Right renal cortex interstitium (tissue), 3 donors: ENCODE measurements around the gene AGPAT3. TPM values are rescaled to one million over a fixed set of nuclear protein-coding genes. Genes with fewer than 3 reads are reported as not detected.
"Not testable (repeated sequence)": the region's sequence is repeated elsewhere in the genome, so short reads cannot be mapped to it uniquely, and the experiment has no call there.

Source experiments
- DNase-seq, 3 donors: peaks; one replicate each; pipeline ENCODE4 v3.0.0-alpha.2; 2013; ENCODE audit warnings: low read depth in 3 of 3, low spot score in 2 of 3
- polyA plus RNA-seq, 3 donors: library from polyadenylated mRNA; unstranded; fragments of 120-200 nt; gene quantifications; one replicate each; pipeline ENCODE4 v1.2.1, GENCODE V29; 2013; ENCODE audit not compliant: insufficient read length in 3 of 3

The AGPAT3 gene
- polyA plus RNA-seq, 3 donors: 45.5 to 61.4 (median 52.8) TPM

DNA sequence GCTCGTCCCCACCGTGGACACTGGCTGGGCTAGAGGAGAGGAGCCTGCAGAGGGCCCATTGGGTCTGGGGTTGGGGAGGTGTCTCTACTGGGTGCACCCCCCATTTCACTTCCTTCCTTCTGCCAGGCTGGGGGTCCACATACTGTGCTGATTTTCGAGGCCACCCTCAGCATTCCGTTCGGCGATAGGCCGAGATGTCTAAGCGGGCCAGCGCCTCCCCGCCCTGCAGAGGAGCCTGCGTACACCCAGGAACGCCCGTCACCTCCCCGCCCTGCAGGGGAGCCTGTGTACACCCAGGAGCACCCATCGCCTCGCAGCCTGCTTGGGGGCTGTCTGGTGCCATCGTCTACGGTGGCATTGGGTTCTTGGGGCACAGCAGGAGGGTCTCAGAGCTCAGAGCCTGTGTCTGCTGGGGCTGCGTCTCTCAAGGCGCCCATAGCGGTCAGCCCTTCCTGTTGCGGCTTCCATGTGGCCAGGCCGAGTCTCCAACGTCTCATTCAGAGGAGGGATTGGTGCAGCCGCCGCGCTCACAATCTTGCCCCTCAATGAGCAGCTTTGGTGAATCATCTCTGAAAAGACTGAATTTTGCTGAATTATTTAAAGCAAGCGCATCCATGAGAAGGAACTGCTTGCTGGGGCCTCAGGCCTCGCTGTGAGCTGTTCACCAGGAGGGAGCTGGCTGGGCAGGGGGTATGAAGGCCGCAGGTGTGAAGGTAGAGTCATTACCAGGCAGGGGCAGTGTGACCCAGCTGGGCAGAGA lies 30.7 kb upstream of the AGPAT3 start:
- no peak for DNase-seq

DNA sequence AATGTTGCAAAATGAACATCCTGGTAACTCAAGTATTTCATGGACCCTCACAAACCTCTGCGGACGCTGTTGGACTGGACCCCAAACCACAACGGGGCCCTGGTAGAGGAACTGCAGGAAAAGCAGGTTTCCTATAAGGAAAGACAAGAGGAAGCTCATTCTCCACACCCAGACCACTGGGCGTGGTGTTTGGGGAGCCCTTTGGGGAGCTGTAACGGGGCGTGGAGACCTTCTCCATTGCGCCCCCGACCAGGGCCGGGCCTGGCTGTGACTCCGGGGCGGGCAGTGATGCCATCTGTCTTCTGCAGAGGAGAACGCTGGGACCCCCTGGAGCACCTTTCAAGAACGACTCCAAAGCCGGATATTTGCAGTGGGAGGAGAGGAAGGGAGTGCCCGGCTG lies 30.0 kb upstream of the AGPAT3 start:
- DNase-seq: no peak

DNA sequence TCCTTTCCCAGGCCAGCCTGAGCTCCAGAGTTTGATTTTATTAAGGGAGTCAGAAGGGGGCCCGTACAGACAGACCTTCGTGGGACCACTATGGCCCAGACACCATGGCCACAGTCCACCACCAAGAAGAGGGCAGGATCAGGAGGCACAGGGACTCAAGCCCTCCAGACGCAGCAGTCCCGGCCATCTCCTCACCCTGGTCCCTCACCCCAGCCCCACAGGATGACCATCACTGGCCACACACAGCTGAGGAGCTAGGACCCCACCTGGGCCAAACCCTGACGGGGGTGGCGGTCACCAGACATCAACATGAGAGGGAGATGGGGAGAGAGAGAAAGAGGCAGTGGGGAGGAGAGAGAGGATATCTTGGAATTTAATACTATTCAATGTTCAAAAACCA lies 29.2 kb upstream of the AGPAT3 start:
- DNase-seq: no peak

DNA sequence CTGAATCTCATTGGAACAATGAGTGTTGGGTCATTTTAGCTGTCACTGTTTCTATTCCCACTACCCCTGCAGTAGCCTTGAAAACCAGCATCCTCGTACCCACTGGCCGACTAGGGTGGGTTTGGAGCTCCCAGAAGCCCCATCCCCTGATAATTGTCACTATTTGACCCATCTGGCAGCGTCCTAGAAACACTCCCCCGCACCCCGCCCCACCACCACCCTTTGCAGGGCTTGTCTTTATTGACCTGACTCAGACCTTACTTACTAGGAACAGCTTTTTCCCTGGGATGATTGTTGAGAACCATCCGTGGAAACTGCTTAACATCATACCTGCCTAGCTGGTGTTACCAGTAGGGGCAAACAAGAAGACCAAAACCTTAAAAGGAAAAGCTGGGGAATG lies 28.4 kb upstream of the AGPAT3 start:
- no peak for DNase-seq

DNA sequence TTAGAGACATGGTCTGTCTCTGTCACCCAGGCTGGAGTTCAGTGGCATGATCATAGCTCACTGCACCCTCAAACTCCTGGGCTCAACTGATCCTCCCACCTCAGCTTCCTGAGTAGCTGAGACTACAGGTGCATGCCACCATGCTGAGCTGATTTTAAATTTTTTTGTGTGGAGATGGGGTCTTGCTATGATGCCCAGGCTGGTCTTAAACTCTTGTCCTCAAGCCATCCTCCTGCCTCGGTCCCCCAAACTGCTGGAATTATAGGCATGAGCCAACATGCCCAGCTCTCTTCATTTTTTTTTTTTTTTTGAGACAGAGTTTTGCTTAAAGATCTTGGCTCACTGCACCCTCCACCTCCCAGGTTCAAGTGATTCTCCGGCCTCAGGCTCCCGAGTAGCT lies 24.8 kb upstream of the AGPAT3 start:
- DNase-seq: no peak

DNA sequence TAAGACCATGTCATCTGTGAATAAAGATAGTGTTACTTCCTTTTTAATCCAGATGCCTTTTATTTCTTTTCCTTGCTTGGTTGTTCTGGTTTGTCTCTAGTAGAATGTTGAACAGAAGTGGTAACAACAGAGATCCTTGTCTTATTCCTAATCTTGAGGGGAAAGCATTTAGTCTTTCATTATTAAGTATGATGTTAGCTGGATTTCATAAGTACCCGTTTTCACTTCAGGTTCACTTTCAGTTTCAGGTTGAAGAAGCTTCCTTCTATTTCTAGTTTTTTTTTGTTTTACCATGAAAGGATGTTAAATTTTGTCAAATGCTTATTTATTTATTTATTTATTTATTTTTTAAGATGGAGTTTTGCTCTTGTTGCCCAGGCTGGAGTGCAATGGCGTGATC lies 22.3 kb upstream of the AGPAT3 start:
- DNase-seq: no peak

DNA sequence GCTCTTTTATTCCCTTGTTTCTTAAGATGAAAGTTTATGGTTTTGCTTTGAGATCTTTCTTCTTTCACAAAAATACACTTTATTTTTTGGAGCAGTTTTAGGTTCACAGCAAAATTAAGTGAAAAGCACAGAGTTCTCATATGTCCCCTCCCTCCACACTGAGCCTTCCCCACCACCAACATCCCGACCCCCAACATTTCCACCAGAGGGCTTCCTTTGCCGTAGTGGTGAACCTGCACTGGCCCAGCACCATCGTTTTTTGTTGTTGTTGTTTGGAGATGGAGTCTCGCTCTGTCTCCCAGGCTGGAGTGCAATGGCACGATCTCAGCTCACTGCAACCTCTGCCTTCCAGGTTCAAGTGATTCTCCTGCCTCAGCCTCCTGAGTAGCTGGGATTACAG lies 20.1 kb upstream of the AGPAT3 start:
- DNase-seq: not testable (repeated sequence)

DNA sequence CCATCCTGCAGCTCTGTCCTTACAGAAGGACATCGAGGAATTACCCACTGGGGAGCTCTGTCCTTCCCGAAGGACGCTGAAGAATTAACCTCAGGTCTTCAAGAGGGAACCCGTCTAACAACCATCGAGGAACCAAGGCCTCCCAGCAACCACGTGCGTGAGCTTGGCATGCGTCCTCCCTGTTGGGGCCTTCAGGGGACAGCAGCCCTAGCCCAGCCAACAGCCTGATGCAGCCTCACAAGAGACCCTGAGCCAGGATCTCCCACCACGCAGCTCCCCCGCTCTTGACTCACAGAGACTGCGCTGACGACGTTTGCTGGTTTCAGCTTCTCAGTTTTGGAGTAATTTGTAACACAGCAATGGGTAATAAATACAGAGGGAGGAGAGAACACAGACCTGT lies 19.6 kb upstream of the AGPAT3 start:
- no peak for DNase-seq

DNA sequence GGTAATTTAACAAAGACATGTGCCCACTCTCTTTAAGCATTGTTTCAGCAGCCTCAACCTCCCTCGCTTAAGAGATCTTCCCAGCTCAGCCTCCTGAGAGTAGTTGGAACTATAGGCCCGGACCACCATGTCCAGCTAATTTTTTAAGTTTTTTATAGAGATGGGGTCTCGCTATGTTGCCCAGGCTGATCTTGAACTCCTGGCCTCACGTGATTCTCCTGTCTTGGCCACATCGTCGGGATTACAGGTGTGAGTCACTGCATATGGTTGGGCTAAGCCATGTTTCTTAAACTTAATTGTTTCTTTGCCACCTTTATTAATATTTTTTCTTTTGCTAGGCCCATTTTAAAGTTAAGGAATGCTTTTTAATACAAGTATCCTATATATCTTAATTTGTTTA lies 18.6 kb upstream of the AGPAT3 start:
- DNase-seq: no peak

DNA sequence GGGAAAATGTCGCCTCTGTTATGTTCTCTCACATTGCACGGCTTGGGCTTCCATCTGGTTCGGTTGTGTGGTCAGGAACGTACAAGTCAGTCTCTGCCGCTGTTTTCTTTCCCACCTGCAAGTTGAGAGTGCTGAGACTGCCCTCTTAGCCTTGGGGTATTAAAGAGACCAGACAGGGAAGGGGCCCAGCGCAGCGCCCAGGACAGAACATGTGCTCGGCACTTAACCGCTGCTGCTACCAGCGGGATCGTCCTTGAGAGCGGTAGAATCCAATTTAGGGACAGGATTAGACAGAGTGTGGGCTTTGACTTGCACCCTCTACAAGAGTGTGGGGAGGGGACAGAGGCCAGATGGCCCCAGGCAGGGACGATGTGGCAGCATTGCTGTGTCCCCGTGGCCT lies 17.7 kb upstream of the AGPAT3 start:
- no peak for DNase-seq

DNA sequence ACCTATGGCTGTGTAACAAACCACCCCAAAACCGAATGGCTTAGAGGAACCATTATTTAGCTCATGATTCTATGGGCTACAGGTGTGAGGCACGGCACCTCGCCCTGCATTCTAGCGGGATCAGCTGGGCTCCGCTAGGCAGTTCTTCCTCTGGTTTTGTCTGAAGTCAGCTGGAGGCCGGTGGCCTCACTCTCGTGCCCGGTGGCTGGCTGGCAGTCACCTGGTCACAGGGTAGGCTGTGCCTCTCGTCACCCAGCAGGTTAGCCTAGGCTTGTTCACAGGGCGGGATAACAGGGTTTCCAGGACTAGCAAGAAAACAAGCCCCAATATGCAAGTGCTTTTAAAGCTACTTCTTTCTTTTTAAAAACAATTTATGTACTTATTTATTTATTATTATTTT lies 16.3 kb upstream of the AGPAT3 start:
- no peak for DNase-seq

DNA sequence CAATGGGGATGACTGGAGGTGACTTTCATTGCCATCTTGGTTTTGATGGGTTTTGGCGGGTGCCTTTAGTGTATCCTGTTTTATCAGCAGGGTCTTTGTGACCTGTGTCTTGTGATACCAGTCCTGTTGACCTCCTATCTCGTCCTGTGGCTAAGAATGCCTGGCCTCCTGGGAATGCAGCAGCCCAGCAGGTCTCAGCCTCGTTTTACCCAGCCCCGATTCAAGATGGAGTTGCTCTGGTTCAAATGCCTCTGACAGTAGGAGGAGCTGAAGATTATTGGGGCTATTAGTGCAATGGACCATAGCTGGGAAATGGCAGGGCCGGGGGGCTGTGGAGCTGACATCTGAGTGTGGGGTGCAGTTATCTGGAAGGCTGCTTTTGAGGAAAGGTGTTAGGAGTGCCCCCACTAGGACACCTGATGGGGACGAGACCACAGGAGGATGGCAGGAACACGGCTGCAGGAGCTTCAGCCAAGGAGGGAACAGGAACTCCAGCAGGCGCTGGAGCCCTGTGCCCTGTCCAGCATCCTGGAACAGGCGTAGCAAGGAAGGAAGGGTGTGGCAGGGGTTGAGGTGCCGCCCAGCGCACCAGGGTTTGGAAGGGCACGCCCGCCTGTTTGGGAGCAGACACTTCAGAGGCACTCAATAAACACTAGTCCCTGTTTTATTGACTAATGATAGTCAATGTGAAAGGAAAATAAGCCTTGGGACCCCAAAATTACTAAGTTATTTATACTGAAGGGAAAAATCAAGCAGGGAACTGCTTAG lies 15.3 kb upstream of the AGPAT3 start:
- no peak for DNase-seq

DNA sequence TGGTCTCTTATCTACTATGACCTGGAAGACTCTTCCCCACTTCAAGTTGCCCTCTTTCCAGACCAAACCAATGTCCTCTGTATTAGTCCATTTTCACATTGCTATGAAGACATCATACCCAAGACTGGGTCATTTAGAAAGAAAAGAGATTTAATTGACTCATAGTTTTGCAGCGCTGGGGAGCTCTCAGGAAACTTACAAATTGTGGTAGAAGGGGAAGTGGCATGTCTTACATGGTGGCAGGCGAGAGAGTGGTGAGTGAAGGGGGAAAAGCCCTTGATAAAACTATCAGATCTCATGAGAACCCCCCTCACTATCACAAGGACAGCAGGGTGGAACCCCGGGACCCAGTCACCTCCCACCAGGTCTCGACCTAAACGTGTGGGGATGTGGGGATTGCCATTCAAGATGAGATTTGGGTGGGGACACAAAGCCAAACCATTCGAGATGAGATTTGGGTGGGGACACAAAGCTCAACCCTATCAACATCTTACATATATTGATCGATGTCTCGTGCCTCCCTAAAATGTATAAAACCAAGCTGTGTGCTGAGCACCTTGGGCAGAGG lies 14.2 kb upstream of the AGPAT3 start:
- DNase-seq: no peak

DNA sequence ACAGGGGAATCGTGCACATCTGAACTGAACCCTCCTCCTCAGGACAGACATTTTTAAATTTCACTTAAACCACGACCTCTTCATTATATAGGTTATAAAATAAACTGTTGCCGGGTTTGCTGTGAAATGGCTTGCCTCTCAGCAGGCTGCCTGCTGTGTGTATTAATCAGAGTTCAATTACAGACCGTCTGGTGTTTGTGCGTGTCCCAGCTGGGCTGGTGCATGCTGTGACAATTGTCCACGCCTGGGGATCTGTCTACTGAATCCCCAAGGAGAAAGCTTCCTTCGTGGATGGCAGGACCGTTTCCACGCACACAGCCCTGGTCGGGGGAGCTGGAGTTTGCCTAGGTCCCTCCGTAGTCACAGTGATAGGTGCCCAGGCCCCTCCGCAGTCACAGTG lies 13.4 kb upstream of the AGPAT3 start:
- no peak for DNase-seq

DNA sequence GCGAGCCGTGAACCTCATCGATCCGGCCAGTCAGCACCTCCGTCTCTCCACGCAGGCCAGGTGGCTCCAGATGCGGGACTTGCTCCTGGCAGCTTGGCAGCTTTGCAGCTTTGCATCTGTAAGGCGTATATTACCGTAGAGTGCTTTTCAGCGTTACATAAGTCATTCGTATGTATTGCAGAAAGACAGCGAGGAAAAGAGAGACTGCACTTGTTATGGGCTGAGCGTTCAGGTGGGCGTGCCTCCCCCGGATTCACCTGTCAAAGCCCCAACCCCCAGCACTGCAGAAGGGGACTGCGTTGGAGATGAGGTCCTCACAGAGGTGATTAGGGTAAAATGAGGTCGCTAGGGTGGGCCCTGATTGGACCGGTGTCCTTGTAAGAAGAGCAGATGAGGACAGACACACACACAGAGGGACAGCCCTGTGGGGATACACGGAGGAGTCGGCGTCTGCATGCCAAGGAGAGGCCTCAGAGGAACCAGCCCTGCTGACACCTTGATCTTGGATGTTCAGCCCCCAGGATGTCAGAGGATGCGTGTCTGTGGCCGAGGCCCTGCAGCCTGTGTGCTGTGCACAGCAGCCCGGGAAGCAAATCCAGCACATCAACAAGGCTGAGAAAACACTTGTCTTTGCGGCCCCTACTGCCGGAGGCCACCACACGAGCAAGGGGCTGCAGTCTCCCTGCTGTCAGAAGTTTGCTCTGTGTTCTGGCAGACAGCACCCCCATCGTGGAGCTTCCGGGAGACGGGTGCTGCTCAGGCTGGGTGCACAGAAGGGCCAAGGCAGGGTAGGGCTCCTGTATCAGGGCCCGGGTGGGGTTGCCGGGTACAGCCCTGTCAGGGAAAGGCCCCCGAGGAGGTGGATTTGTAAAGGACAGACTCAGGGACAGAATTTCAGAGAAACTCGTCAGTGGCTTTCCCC lies 10.9 kb upstream of the AGPAT3 start:
- DNase-seq: no peak

DNA sequence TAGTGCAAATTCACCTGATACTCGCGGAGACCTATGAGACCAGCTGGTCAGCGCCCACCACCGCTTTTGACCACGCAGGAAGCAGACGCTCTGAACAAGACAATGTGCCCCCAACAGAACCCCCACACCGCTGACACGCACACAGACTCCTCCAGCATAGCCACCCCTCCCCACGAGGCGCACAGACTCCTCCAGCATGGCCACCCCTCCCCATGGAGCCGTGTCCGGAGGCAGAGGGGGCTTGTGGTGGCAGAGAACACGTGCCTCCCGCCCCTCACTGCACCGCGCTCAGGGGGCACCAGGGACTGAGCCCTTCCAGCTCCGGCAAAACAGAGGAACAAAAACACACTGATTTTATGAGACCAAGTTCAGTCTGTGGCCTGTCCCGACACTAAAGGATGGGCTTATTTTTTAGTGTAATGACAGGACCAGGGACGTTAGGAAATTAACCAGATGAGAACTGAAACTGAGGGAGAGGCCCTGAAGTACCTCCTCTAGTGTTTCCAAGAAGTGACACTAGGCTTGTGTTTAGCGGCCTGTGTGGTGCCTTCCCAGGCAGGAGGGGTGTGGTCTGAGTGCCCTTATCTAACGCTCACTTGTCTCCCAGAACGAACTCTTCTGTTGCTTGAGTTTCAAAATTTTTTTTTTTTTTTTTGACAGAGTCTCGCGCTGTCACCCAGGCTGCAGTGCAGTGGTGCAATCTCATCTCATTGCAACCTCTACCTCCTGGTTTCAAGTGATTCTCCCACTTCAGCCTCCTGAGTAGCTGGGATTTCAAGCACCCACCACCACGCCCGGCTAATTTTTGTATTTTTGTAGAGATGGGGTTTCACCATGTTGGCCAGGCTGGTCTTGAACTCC lies 10.0 kb upstream of the AGPAT3 start:
- DNase-seq: no peak

DNA sequence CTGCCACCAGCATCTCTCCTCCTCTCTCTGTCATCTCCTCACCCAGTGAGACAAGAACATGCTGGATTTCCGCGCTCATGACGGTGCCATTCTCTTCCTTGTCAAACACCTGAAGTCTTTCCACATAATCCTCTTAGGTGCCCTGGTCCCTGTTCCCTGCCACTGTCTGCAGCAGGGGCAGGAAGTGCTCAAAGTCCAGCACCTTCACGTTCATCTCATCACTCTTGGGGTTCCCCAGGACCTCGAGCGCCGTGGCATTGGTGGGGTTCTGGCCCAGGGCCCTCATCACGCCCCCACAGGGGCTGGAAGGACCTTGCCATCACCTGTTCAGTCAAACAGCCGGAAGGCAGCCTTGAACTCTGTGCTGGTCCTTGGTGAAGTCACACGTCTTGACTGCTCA lies 9.1 kb upstream of the AGPAT3 start:
- no peak for DNase-seq

DNA sequence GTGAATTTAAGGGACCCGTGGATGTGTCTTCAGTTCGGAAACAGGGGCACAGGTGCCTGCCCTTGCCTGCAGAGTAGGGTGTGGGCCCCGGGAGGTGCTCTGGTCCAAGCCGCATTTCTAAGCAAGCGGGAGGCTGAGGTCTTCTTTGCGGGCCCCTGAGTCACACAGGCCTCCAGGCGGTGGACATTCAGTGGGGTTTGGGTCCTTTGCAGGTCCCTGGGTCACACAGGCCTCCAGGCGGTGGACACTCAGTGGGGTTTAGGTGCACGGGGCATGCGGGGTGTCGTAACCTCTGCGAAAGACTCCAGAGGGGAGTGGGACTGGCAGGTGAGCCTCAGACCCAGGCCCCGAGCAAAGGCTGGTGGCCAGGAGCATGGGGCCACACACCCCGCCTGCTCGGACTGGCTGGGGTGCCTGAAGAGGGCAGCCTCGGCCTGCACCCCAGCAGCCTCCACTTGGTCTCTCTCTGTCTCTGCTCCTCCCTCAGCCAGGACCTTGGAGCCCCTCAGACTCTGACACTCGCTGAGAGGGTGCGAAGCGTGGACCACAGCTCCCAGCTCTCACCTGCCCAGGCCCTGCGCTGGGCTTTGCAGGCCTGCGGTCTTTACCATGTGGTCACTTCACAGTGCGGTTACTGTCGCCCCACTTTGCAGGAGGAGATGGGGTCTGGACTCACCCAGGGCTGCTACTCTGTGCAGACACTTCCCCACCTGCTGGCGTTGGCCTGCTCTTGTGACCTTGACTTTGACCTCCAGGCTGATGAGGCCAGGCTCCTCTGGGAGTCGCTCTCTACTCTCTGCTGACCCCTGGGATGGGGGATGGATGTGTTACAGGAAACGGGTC lies 6.0 kb upstream of the AGPAT3 start:
- no peak for DNase-seq

DNA sequence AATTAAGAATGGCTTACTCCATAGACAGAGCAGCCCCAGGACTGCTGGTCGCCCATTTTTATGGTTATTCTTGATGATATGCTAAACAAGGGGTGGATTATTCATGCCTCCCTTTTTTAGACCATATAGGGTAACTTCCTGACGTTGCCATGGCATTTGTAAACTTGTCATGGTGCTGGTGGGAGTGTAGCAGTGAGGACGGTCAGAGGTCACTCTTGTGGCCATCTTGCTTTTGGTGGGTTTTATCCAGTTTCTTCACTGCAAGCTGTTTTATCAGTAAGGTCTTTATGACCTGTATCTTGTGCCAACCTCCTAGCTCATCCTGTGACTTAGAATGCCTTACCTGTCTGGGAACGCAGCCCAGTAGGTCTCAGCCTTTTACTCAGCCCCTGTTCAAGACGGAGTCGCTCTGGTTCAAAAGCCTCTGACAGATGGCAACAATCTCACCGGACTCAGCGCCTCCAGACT lies 5.2 kb upstream of the AGPAT3 start:
- no peak for DNase-seq
